Mesendoderm (in vitro differentiated cells): ENCODE data around the gene KRI1.

Experiments used
- DNase-seq: peaks from one replicate; pipeline ENCODE4 v3.0.0; 2013
- H2AK5ac ChIP-seq: 2 replicates; pipeline ENCODE4 v1.6.1; 2013; ENCODE audit warnings: low read length, inconsistent platforms
- H2BK120ac ChIP-seq: 2 replicates; pipeline ENCODE4 v1.6.1; 2013; ENCODE audit warnings: low read depth, mild to moderate bottlenecking, low read length, moderate library complexity, mixed read lengths
- H2BK15ac ChIP-seq: replicated peaks from 2 replicates; pipeline ENCODE4 v1.6.1; 2013; ENCODE audit warnings: low read depth, mild to moderate bottlenecking, moderate library complexity
- H2BK5ac ChIP-seq: 2 replicates; pipeline ENCODE4 v1.6.1; 2013; ENCODE audit warnings: low read length, inconsistent platforms
- H3K18ac ChIP-seq: 2 replicates; pipeline ENCODE4 v1.6.1; 2013; ENCODE audit warnings: mild to moderate bottlenecking, low read length, mixed read lengths
- H3K23ac ChIP-seq: one replicate; pipeline ENCODE4 v1.6.1; 2013; ENCODE audit warnings: low read length
- H3K27ac ChIP-seq: 2 replicates; pipeline ENCODE4 v1.5.1; 2013; ENCODE audit warnings: low read depth, mild to moderate bottlenecking, inconsistent platforms, low read length, moderate library complexity
- H3K27me3 ChIP-seq: 2 replicates; pipeline ENCODE4 v1.6.1; 2013; ENCODE audit warnings: low read length, control low read depth, mild to moderate bottlenecking, inconsistent platforms; ENCODE audit not compliant: insufficient read depth, poor library complexity
- H3K36me3 ChIP-seq: 2 replicates; pipeline ENCODE4 v1.6.1; 2013; ENCODE audit warnings: low read length, inconsistent platforms; ENCODE audit not compliant: control insufficient read depth, insufficient read depth
- H3K4ac ChIP-seq: one replicate; pipeline ENCODE4 v1.6.1; 2013; ENCODE audit warnings: low read depth, mild to moderate bottlenecking, low read length, moderate library complexity
- H3K4me1 ChIP-seq: 2 replicates; pipeline ENCODE4 v1.6.1; 2013; ENCODE audit warnings: low read depth, low read length, inconsistent platforms; ENCODE audit not compliant: control insufficient read depth
- H3K4me2 ChIP-seq: 2 replicates; pipeline ENCODE4 v1.6.1; 2013; ENCODE audit warnings: low read length
- H3K4me3 ChIP-seq: 2 replicates; pipeline ENCODE4 v1.5.1; 2013; ENCODE audit warnings: mild to moderate bottlenecking, low read length
- H3K56ac ChIP-seq: one replicate; pipeline ENCODE4 v1.6.1; 2013; ENCODE audit warnings: low read length
- H3K79me1 ChIP-seq: 2 replicates; pipeline ENCODE4 v1.6.1; 2013; ENCODE audit warnings: low read length, inconsistent platforms
- H3K79me2 ChIP-seq: 2 replicates; pipeline ENCODE4 v1.6.1; 2013; ENCODE audit warnings: mild to moderate bottlenecking, low read length; ENCODE audit not compliant: control insufficient read depth, insufficient read depth
- H3K9ac ChIP-seq: 2 replicates; pipeline ENCODE4 v1.6.1; 2013; ENCODE audit warnings: low read length, inconsistent platforms
- H4K5ac ChIP-seq: one replicate; pipeline ENCODE4 v1.6.1; 2013; ENCODE audit warnings: low read length
- H4K8ac ChIP-seq: one replicate; pipeline ENCODE4 v1.6.1; 2013; ENCODE audit warnings: low read depth, mild to moderate bottlenecking, control low read depth, low read length, moderate library complexity
- WGBS: extraction: QIAGEN DNeasy Blood & Tissue Kit; methylation state at CpG from one replicate; pipeline ENCODE4 v1.1.7; 2013; ENCODE audit warnings: low lambda C conversion rate, missing lambda C conversion rate; ENCODE audit not compliant: insufficient coverage; ENCODE audit errors: extremely low coverage; 5-methylcytosine and 5-hydroxymethylcytosine counted together

Gene KRI1

GRCh38 chr19:10582091-10582490 is 16.3 kb upstream of the KRI1 start:
- Histone ChIP-seq H3K23ac (no peak overlapping the region), H3K4me3 (no peak overlapping the region), H2BK15ac (no peak overlapping the region), H3K9ac (no peak overlapping the region), H2BK5ac (no peak overlapping the region), H3K18ac (no peak overlapping the region), H3K79me2 (no peaks in the 10 kb centered on the region), H3K79me1 (no peaks in the 10 kb centered on the region), H2AK5ac (no peak overlapping the region), H3K27me3 (no peaks in the 10 kb centered on the region), H4K8ac (no peak overlapping the region), H3K4me1 (no peaks in the 10 kb centered on the region), H3K4ac (no peak overlapping the region), H2BK120ac (no peak overlapping the region), H3K4me2 (no peak overlapping the region), H3K36me3 (no peaks in the 10 kb centered on the region), H3K27ac (no peak overlapping the region), H4K5ac (no peak overlapping the region), H3K56ac (no peak overlapping the region)
- WGBS: no CpG with 5 or more reads among the region's 13 CpGs
- DNase-seq: no peak

- Histone ChIP-seq H3K56ac (peak overlapping the region; percentile 54), H2BK120ac (no peak overlapping the region), H3K4me3 (no peak overlapping the region), H4K5ac (no peak overlapping the region), H3K27me3 (no peaks in the 10 kb centered on the region), H3K27ac (no peak overlapping the region), H3K18ac (no peak overlapping the region), H3K9ac (no peak overlapping the region), H2BK5ac (no peak overlapping the region), H2AK5ac (no peak overlapping the region), H3K4me2 (no peak overlapping the region), H3K4ac (no peak overlapping the region), H3K4me1 (no peaks in the 10 kb centered on the region), H3K23ac (no peak overlapping the region), H3K36me3 (no peaks in the 10 kb centered on the region), H3K79me1 (no peaks in the 10 kb centered on the region), H2BK15ac (no peak overlapping the region), H4K8ac (no peak overlapping the region), H3K79me2 (no peaks in the 10 kb centered on the region)
- peak; percentile 96 for DNase-seq
- WGBS: no CpG with 5 or more reads among the region's 31 CpGs
Measured at GRCh38 chr19:10580979-10581631, 15.3 kb upstream of the KRI1 start.

- no peaks in the 10 kb centered on the region for H3K79me2 ChIP-seq
- no peak overlapping the region for H4K5ac ChIP-seq
- H3K56ac ChIP-seq: no peak overlapping the region
- H3K4me3 ChIP-seq: no peak overlapping the region
- H3K4ac ChIP-seq: no peak overlapping the region
- no peak for DNase-seq
- H3K27me3 ChIP-seq: no peaks in the 10 kb centered on the region
- H3K18ac ChIP-seq: no peak overlapping the region
- no peak overlapping the region for H3K23ac ChIP-seq
- H4K8ac ChIP-seq: no peak overlapping the region
- H3K9ac ChIP-seq: no peak overlapping the region
- WGBS: no CpG with 5 or more reads among the region's 6 CpGs
- no peak overlapping the region for H2BK5ac ChIP-seq
- no peaks in the 10 kb centered on the region for H3K4me1 ChIP-seq
- no peak overlapping the region for H2BK120ac ChIP-seq
- H3K79me1 ChIP-seq: no peaks in the 10 kb centered on the region
- no peak overlapping the region for H3K27ac ChIP-seq
- peaks cover 1% of the 10 kb centered on the region for H3K36me3 ChIP-seq
- H3K4me2 ChIP-seq: no peak overlapping the region
- H2AK5ac ChIP-seq: no peak overlapping the region
- H2BK15ac ChIP-seq: no peak overlapping the region
Measured at GRCh38 chr19:10577951-10578350, 12.1 kb upstream of the KRI1 start.

GRCh38 chr19:10575011-10575716 is 9.4 kb upstream of the KRI1 start:
- Histone ChIP-seq H3K79me2 (no peaks in the 10 kb centered on the region), H3K36me3 (peaks cover 1% of the 10 kb centered on the region), H2AK5ac (no peak overlapping the region), H2BK15ac (no peak overlapping the region), H3K9ac (no peak overlapping the region), H3K4me3 (no peak overlapping the region), H3K18ac (no peak overlapping the region), H3K27me3 (no peaks in the 10 kb centered on the region), H3K4ac (no peak overlapping the region), H4K8ac (no peak overlapping the region), H3K79me1 (no peaks in the 10 kb centered on the region), H3K23ac (no peak overlapping the region), H3K4me2 (no peak overlapping the region), H2BK120ac (no peak overlapping the region), H3K56ac (no peak overlapping the region), H2BK5ac (no peak overlapping the region), H3K4me1 (no peaks in the 10 kb centered on the region), H3K27ac (no peak overlapping the region), H4K5ac (no peak overlapping the region)
- no CpG with 5 or more reads among the region's 6 CpGs for WGBS
- DNase-seq: no peak

GRCh38 chr19:10574462-10574861 is 8.7 kb upstream of the KRI1 start:
- Histone ChIP-seq H2AK5ac (no peak overlapping the region), H2BK120ac (no peak overlapping the region), H2BK15ac (no peak overlapping the region), H3K9ac (no peak overlapping the region), H3K79me2 (no peaks in the 10 kb centered on the region), H3K4me2 (no peak overlapping the region), H4K8ac (no peak overlapping the region), H3K4me3 (no peak overlapping the region), H2BK5ac (no peak overlapping the region), H3K4ac (no peak overlapping the region), H3K4me1 (no peaks in the 10 kb centered on the region), H3K23ac (no peak overlapping the region), H3K56ac (no peak overlapping the region), H3K27me3 (no peaks in the 10 kb centered on the region), H3K79me1 (no peaks in the 10 kb centered on the region), H3K18ac (no peak overlapping the region), H4K5ac (no peak overlapping the region), H3K27ac (no peak overlapping the region), H3K36me3 (peaks cover 1% of the 10 kb centered on the region)
- DNase-seq: no peak
- no CpG with 5 or more reads among the region's 8 CpGs for WGBS
